Measurements from ENCODE around the gene OR3A3. TPM values are rescaled to one million over a fixed set of nuclear protein-coding genes. Genes with fewer than 3 reads are reported as not detected.
"Not testable (repeated sequence)": the region's sequence is repeated elsewhere in the genome, so short reads cannot be mapped to it uniquely, and the experiment has no call there.

Gene OR3A3
- polyA plus RNA-seq (2013, experiment 1 of 2) = not detected
- polyA plus RNA-seq (2013, experiment 2 of 2) = not detected

DNA sequence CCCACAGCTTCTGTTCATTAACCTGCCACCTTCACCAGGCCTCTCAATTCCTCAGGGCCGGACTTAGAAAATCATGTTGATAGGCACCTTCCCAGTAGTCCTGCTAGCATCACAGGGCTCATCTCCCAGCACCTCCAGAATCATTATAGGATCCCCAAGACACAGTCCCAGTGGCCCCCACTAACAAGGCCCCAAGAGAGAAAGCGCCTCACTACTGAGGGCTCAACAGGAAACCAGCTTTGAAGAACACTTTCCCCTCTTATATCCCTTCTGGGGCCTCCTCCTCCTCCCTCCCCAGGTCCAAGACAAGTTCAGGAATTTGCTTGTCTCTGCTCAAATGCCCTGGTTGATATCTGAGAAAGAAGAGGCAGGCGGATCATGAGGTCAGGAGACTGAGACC lies at the start of gene OR3A3:
TSS of gene OR3A3 (plus strand) at position 301 of the 400 bp plus-strand sequence.
- Histone ChIP-seq H3K23ac (ENCODE audit: low read length in 2 of 2) (no peak within 1 kb of the TSS), H3K14ac (ENCODE audit: low read length in 2 of 2) (no peak within 1 kb of the TSS), H3K79me1 (replicated peaks; ENCODE audit: low read length, poor library complexity, severe bottlenecking) (no peaks in the 10 kb centered on the region)

DNA sequence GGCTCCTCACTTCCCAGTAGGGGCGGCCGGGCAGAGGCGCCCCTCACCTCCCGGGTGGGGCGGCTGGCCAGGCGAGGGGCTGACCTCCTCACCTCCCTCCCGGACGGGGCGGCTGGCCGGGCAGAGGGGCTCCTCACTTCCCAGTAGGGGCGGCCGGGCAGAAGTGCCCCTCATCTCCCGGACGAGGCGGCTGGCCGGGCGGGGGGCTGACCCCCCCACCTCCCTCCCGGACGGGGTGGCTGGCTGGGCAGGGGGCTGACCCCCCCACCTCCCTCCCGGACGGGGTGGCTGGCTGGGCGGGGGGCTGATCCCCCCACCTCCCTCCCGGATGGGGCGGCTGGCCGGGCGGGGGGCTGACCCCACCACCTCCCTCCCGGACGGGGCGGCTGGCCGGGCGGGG lies 40.0 kb upstream of the OR3A3 start:
- not testable (repeated sequence) for H3K4me1 ChIP-seq (ENCODE audit: control insufficient read depth, insufficient read depth, low read depth, low read length); H3K27me3 ChIP-seq (ENCODE audit: control insufficient read depth in 1 of 2, insufficient read depth in 1 of 2, low read length in 2 of 2); H2BK5ac ChIP-seq (ENCODE audit: low read depth, low read length, poor library complexity, severe bottlenecking); H3K27ac ChIP-seq (ENCODE audit: low read length, poor library complexity, severe bottlenecking); H4K8ac ChIP-seq (ENCODE audit: low read length); H3K9ac ChIP-seq (ENCODE audit: low read length); H3K4me3 ChIP-seq (ENCODE audit: insufficient read depth in 1 of 2, low read depth in 1 of 2, low read length in 2 of 2); H2BK120ac ChIP-seq (ENCODE audit: low read depth, low read length); H3K4me2 ChIP-seq (ENCODE audit: low read length, poor library complexity, severe bottlenecking); H2AK5ac ChIP-seq (ENCODE audit: low read length, severe bottlenecking); H3K4ac ChIP-seq (ENCODE audit: low read depth in 1 of 2, low read length in 2 of 2); H3K79me1 ChIP-seq (replicated peaks; ENCODE audit: low read length, poor library complexity, severe bottlenecking); H3K36me3 ChIP-seq (ENCODE audit: control insufficient read depth in 1 of 2, insufficient read depth in 2 of 2, low read depth in 1 of 2, low read length in 2 of 2); H4K91ac ChIP-seq (ENCODE audit: low read length); DNase-seq; H2AFZ ChIP-seq (ENCODE audit: low read depth, low read length); H2BK15ac ChIP-seq (ENCODE audit: low read depth, poor library complexity, severe bottlenecking); H3K18ac ChIP-seq (ENCODE audit: low read depth in 1 of 2, low read length in 2 of 2); H3K23ac ChIP-seq (ENCODE audit: low read length in 2 of 2); H2BK12ac ChIP-seq (ENCODE audit: low read length in 2 of 2); H3K14ac ChIP-seq (ENCODE audit: low read length in 2 of 2)
- H3K9me3 ChIP-seq (ENCODE audit: control insufficient read depth, low read length) = peaks cover 10% of the 10 kb centered on the region
- WGBS = 93% methylated on average over 5 of the region's 31 CpGs

More for the DNA sequence above, at the start of gene OR3A3:
- no peak within 1 kb of the TSS for H2BK5ac ChIP-seq (ENCODE audit: low read depth, low read length, poor library complexity, severe bottlenecking)
- no peaks in the 10 kb centered on the region for H3K36me3 ChIP-seq (ENCODE audit: control insufficient read depth in 1 of 2, insufficient read depth in 2 of 2, low read depth in 1 of 2, low read length in 2 of 2)
- no peaks in the 10 kb centered on the region for H3K27me3 ChIP-seq (ENCODE audit: control insufficient read depth in 1 of 2, insufficient read depth in 1 of 2, low read length in 2 of 2)
- H3K27ac ChIP-seq (ENCODE audit: low read length, poor library complexity, severe bottlenecking) = no peak within 1 kb of the TSS
- peaks cover 29% of the 10 kb centered on the region for H3K9me3 ChIP-seq (ENCODE audit: control insufficient read depth, low read length)
- no peak within 1 kb of the TSS for H2AK5ac ChIP-seq (ENCODE audit: low read length, severe bottlenecking)
- 70% methylated on average over 2 of the region's 3 CpGs for WGBS
- no peak within 1 kb of the TSS for H3K4me2 ChIP-seq (ENCODE audit: low read length, poor library complexity, severe bottlenecking)
- H3K4ac ChIP-seq (ENCODE audit: low read depth in 1 of 2, low read length in 2 of 2) = no peak within 1 kb of the TSS
- H2AFZ ChIP-seq (ENCODE audit: low read depth, low read length) = no peak within 1 kb of the TSS
- H3K4me1 ChIP-seq (ENCODE audit: control insufficient read depth, insufficient read depth, low read depth, low read length) = no peaks in the 10 kb centered on the region
- no peak within 1 kb of the TSS for H4K91ac ChIP-seq (ENCODE audit: low read length)
- no peak within 1 kb of the TSS for H2BK15ac ChIP-seq (ENCODE audit: low read depth, poor library complexity, severe bottlenecking)
- no peak for DNase-seq
- no peak within 1 kb of the TSS for H2BK12ac ChIP-seq (ENCODE audit: low read length in 2 of 2)
- no peak within 1 kb of the TSS for H4K8ac ChIP-seq (ENCODE audit: low read length)
- H3K18ac ChIP-seq (ENCODE audit: low read depth in 1 of 2, low read length in 2 of 2) = no peak within 1 kb of the TSS
- no peak within 1 kb of the TSS for H2BK120ac ChIP-seq (ENCODE audit: low read depth, low read length)
- H3K4me3 ChIP-seq (ENCODE audit: insufficient read depth in 1 of 2, low read depth in 1 of 2, low read length in 2 of 2) = no peak within 1 kb of the TSS
- H3K9ac ChIP-seq (ENCODE audit: low read length) = no peak within 1 kb of the TSS

GRCh38 chr17:3378321-3378720 lies 32.8 kb upstream of the OR3A3 start:
- H2BK12ac ChIP-seq (ENCODE audit: low read length in 2 of 2) = no peak overlapping the region
- no peak overlapping the region for H2BK120ac ChIP-seq (ENCODE audit: low read depth, low read length)
- no peaks in the 10 kb centered on the region for H3K27me3 ChIP-seq (ENCODE audit: control insufficient read depth in 1 of 2, insufficient read depth in 1 of 2, low read length in 2 of 2)
- no peak overlapping the region for H2BK5ac ChIP-seq (ENCODE audit: low read depth, low read length, poor library complexity, severe bottlenecking)
- no peaks in the 10 kb centered on the region for H3K4me1 ChIP-seq (ENCODE audit: control insufficient read depth, insufficient read depth, low read depth, low read length)
- H3K18ac ChIP-seq (ENCODE audit: low read depth in 1 of 2, low read length in 2 of 2) = no peak overlapping the region
- H2AK5ac ChIP-seq (ENCODE audit: low read length, severe bottlenecking) = no peak overlapping the region
- no peak overlapping the region for H2AFZ ChIP-seq (ENCODE audit: low read depth, low read length)
- no peak for DNase-seq
- no peak overlapping the region for H3K23ac ChIP-seq (ENCODE audit: low read length in 2 of 2)
- H2BK15ac ChIP-seq (ENCODE audit: low read depth, poor library complexity, severe bottlenecking) = no peak overlapping the region
- H4K8ac ChIP-seq (ENCODE audit: low read length) = no peak overlapping the region
- H3K9ac ChIP-seq (ENCODE audit: low read length) = no peak overlapping the region
- H3K4me2 ChIP-seq (ENCODE audit: low read length, poor library complexity, severe bottlenecking) = no peak overlapping the region
- no peak overlapping the region for H3K4me3 ChIP-seq (ENCODE audit: insufficient read depth in 1 of 2, low read depth in 1 of 2, low read length in 2 of 2)
- 58% methylated on average over 8 of the region's 8 CpGs for WGBS
- H4K91ac ChIP-seq (ENCODE audit: low read length) = no peak overlapping the region
- H3K36me3 ChIP-seq (ENCODE audit: control insufficient read depth in 1 of 2, insufficient read depth in 2 of 2, low read depth in 1 of 2, low read length in 2 of 2) = no peaks in the 10 kb centered on the region
- peaks cover 9% of the 10 kb centered on the region for H3K9me3 ChIP-seq (ENCODE audit: control insufficient read depth, low read length)
- H3K27ac ChIP-seq (ENCODE audit: low read length, poor library complexity, severe bottlenecking) = no peak overlapping the region
- H3K79me1 ChIP-seq (replicated peaks; ENCODE audit: low read length, poor library complexity, severe bottlenecking) = no peaks in the 10 kb centered on the region
- H3K14ac ChIP-seq (ENCODE audit: low read length in 2 of 2) = no peak overlapping the region
- no peak overlapping the region for H3K4ac ChIP-seq (ENCODE audit: low read depth in 1 of 2, low read length in 2 of 2)

- no peak overlapping the region for H3K18ac ChIP-seq (ENCODE audit: low read depth in 1 of 2, low read length in 2 of 2)
- peaks cover 2% of the 10 kb centered on the region for H3K9me3 ChIP-seq (ENCODE audit: control insufficient read depth, low read length)
- no peak overlapping the region for H2AK5ac ChIP-seq (ENCODE audit: low read length, severe bottlenecking)
- no peak overlapping the region for H4K91ac ChIP-seq (ENCODE audit: low read length)
- no peak overlapping the region for H3K14ac ChIP-seq (ENCODE audit: low read length in 2 of 2)
- no peak for DNase-seq
- no peak overlapping the region for H3K27ac ChIP-seq (ENCODE audit: low read length, poor library complexity, severe bottlenecking)
- no peak overlapping the region for H2AFZ ChIP-seq (ENCODE audit: low read depth, low read length)
- no peak overlapping the region for H3K4ac ChIP-seq (ENCODE audit: low read depth in 1 of 2, low read length in 2 of 2)
- H2BK5ac ChIP-seq (ENCODE audit: low read depth, low read length, poor library complexity, severe bottlenecking) = no peak overlapping the region
- no peak overlapping the region for H3K23ac ChIP-seq (ENCODE audit: low read length in 2 of 2)
- no peak overlapping the region for H4K8ac ChIP-seq (ENCODE audit: low read length)
- no peak overlapping the region for H2BK15ac ChIP-seq (ENCODE audit: low read depth, poor library complexity, severe bottlenecking)
- peaks cover 0 to 6% of the 10 kb centered on the region in 2 experiments for H3K27me3 ChIP-seq (ENCODE audit: control insufficient read depth in 1 of 2, insufficient read depth in 1 of 2, low read length in 2 of 2)
- H3K4me3 ChIP-seq (ENCODE audit: insufficient read depth in 1 of 2, low read depth in 1 of 2, low read length in 2 of 2) = no peak overlapping the region
- H3K79me1 ChIP-seq (replicated peaks; ENCODE audit: low read length, poor library complexity, severe bottlenecking) = no peaks in the 10 kb centered on the region
- H3K9ac ChIP-seq (ENCODE audit: low read length) = no peak overlapping the region
- no peak overlapping the region for H2BK120ac ChIP-seq (ENCODE audit: low read depth, low read length)
- H3K4me1 ChIP-seq (ENCODE audit: control insufficient read depth, insufficient read depth, low read depth, low read length) = no peaks in the 10 kb centered on the region
- no peaks in the 10 kb centered on the region for H3K36me3 ChIP-seq (ENCODE audit: control insufficient read depth in 1 of 2, insufficient read depth in 2 of 2, low read depth in 1 of 2, low read length in 2 of 2)
- H3K4me2 ChIP-seq (ENCODE audit: low read length, poor library complexity, severe bottlenecking) = no peak overlapping the region
- H2BK12ac ChIP-seq (ENCODE audit: low read length in 2 of 2) = no peak overlapping the region
- WGBS = 76% methylated on average over 5 of the region's 5 CpGs
Observed at GRCh38 chr17:3381957-3382356, 29.2 kb upstream of the OR3A3 start.
